HG02852 (cell line): ENCODE results near the gene TTPAL.

Experiments
- ATAC-seq: cut with Tn5 transposase; IDR thresholded peaks from one replicate; pipeline ENCODE4 v1.9.1; 2021; ENCODE audit warnings: mild to moderate bottlenecking, moderate library complexity; ENCODE audit not compliant: unreplicated experiment

TTPAL gene, protein sequence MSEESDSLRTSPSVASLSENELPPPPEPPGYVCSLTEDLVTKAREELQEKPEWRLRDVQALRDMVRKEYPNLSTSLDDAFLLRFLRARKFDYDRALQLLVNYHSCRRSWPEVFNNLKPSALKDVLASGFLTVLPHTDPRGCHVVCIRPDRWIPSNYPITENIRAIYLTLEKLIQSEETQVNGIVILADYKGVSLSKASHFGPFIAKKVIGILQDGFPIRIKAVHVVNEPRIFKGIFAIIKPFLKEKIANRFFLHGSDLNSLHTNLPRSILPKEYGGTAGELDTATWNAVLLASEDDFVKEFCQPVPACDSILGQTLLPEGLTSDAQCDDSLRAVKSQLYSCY

DNA sequence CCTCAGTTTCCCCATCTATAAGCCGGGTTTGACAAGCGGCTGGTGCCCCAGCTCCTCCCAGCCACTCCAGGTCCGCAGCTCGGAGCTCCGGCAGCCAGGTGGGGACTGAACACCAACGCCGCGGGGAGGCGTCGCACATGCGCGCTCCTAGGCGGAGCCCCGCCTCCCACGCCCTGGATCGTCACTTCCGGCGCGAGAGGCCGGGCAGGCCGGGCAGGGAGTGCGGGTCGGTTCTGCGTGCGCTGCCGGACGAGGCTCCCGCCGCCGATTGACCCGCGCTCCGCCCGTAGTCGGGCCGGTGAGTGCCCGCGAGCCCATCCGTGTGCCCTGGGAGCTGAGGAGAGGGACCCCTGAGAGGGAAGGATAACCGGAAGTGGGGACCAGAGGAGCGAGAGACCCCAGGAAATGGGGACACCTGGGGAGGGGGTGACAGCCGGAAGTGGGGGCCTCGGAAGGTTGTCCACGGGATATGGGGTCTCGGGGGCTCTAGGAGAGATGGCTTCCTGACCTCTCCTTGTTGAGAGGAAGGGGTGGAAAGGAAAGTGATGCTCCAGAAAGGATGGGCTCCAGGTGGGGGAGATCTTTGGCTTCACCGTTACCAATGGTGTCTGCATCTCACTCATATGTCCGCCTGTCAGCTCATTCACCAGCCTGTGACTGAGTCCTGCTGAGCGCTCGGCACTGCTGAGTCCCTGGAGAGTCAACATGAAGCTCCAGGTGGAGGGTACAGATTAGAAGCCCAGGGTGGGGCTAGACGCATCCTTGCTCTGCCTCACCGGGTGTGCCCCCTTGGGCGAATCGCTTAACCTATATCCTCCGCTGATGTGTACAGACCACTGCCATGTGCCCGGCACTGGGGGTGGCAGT lies at the start of gene TTPAL:
Gene TTPAL, plus strand, starts transcription at position 181 of the 867 bp plus-strand sequence. CDS start 4,126 bp downstream, outside the sequence.
- ATAC-seq: peak; percentile 94

DNA sequence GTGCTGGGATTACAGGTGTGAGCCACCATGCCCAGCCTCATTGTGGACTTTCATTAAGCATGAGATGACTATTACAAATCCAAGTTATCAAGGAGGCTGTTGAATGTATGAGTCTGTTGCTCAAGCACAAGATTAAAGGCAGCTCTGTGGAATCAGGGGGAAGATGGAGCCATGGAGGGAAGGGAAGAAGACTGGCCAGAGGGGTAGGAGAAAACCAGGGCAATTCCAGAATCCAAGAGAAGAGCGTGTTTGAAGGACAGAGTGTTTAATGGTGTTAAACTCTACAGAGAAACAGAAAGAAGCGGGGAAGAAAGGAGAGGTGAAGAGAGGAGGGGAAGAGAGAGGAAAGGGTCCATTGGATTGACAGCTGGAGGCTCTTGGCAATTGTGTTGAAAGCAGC lies 49.8 kb upstream of the TTPAL start:
- ATAC-seq: no peak

DNA sequence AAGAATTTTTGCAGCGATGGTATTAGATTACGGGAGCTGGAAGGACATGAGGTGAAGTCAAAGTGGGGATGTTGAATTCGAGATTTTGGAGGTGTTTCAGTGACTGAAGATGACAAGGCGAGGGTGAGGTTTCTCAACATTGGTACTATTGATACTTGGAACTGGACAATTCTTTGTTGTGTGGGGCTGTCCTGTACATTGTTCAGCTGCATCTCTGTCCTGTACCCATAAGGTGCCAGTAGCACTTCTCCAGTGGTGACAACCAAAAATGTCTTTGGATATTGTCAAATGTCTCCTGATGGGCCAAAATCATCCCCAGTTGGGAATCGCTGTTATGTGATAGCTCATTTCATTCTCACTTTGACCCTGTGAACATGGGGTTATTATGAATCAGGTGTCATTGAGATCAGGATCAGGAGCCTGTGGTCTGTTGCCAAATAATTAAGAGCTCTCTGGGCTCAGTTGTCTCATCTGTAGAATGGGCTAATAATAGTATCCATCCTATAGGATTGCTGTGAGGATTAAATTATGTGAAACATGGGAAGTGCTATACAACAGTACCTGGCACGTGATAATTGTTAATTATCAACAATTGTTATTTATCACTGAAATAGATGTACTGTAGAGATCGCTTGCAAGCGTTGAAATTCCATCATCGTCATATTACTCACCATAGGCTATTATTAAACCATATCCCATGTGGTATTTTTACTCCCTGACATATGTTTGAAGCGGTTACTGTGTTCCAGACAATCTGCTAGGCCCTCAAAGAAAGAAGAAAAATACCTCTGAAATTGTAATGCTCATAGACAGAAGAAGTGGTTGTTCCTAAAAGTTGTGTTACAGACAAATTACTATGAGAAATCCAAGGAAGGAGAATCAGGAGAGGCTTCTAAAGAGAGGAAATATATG lies 48.5 kb upstream of the TTPAL start:
- no peak for ATAC-seq

DNA sequence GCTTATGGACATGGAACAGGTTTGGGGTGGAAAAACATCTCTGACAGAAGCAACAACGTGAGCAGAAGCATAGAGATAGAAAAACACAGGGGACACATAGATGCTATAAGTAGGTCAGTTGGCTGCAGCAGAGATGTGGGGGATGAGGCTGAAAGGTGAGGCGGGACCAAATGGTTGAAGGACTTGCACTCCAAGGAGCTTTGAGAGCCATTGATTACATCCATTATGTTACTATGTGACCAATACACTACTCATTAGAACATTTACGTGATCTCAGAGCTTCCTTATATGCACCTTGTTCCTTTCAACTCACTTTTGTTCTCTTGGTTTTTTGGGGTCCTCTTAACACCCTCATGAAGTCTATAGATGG lies 47.9 kb upstream of the TTPAL start:
- ATAC-seq: no peak

DNA sequence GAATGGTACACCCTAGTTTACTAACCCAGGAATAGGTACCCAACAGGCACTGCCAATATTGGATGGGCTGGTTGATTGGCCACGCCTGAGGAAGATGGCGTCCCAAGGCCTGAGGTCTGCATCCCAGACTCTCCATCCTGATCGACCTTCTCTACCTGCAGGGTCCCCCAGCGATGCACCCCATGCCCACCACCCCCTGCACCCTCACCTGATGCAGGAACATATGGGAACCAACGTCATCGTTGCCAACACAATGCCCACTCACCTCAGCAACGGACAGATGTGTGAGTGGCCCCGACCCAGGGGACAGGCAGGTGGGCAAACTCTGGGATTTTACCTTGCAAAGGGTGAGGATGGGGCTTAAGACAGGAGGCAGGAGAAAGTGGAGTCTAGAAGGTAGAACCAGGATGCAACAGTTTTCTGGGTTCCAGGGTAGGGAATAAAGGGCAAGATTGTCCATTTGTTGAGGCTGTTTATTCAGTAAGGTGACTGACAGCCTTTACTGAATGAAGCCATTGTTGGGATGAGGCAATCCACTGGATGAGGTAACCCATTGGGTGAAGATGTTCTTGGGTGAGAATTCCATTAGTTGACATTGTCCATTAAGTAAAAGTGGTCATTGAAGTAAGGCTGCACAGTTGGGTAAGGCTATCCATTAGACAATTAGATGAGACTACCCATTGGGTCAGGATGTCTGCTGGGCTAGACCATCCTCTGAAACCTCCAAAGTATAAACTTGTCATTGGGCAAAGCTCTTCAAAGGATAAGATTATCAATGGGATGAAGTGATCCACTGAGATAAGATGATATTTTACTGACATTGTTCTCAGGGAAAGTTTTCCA lies 47.3 kb upstream of the TTPAL start:
- no peak for ATAC-seq

DNA sequence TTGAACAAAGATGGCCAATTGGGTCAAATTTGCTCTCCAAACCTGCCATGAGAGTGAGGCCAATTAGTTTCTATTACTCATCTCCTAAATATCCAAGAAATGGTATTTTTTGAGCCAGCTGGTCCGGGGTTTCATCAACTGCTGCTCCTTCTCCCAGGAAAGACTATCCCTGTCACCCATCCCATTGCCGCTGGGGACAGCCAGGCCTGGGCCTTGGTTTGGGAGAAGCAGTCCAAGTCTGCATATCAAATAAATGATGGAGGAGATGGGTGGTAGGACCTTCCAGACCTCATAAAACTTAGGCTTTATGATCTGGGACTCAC lies 46.7 kb upstream of the TTPAL start:
- ATAC-seq: no peak

DNA sequence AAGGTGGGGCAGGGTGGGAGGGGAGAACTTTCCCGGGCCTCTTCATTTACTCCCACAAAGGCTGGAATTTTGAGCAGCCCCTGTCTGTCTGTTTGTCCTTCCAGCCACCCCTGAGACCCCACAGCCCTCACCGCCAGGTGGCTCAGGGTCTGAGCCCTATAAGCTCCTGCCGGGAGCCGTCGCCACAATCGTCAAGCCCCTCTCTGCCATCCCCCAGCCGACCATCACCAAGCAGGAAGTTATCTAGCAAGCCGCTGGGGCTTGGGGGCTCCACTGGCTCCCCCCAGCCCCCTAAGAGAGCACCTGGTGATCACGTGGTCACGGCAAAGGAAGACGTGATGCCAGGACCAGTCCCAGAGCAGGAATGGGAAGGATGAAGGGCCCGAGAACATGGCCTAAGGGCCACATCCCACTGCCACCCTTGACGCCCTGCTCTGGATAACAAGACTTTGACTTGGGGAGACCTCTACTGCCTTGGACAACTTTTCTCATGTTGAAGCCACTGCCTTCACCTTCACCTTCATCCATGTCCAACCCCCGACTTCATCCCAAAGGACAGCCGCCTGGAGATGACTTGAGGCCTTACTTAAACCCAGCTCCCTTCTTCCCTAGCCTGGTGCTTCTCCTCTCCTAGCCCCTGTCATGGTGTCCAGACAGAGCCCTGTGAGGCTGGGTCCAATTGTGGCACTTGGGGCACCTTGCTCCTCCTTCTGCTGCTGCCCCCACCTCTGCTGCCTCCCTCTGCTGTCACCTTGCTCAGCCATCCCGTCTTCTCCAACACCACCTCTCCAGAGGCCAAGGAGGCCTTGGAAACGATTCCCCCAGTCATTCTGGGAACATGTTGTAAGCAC lies 46.0 kb upstream of the TTPAL start:
- no peak for ATAC-seq

DNA sequence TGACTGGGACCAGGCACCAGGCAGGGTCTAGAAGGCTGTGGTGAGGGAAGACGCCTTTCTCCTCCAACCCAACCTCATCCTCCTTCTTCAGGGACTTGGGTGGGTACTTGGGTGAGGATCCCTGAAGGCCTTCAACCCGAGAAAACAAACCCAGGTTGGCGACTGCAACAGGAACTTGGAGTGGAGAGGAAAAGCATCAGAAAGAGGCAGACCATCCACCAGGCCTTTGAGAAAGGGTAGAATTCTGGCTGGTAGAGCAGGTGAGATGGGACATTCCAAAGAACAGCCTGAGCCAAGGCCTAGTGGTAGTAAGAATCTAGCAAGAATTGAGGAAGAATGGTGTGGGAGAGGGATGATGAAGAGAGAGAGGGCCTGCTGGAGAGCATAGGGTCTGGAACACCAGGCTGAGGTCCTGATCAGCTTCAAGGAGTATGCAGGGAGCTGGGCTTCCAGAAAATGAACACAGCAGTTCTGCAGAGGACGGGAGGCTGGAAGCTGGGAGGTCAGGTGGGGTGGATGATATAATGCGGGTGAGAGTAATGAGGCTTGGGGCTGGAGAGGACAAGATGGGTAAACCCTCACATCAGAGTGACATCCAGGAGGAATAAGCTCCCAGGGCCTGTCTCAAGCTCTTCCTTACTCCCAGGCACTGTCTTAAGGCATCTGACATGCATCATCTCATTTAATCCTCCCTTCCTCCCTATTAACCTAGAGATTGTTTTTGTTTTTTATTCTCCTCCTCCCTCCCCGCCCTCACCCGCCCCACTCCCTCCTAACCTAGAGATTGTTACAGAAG lies 45.2 kb upstream of the TTPAL start:
- ATAC-seq: no peak

DNA sequence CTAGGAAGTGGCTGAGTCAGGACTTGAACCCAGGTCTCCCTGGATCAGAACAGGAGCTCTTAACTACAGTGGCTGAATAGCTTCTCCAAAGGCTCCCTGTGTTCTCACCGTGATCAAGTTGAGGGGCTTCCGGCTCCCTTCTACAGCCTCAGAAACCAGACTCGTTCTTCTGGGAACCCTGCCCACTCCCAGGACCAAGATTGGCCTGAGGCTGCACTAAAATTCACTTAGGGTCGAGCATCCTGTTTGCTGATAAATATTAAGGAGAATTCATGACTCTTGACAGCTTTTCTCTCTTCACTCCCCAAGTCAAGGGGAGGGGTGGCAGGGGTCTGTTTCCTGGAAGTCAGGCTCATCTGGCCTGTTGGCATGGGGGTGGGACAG lies 44.6 kb upstream of the TTPAL start:
- no peak for ATAC-seq

DNA sequence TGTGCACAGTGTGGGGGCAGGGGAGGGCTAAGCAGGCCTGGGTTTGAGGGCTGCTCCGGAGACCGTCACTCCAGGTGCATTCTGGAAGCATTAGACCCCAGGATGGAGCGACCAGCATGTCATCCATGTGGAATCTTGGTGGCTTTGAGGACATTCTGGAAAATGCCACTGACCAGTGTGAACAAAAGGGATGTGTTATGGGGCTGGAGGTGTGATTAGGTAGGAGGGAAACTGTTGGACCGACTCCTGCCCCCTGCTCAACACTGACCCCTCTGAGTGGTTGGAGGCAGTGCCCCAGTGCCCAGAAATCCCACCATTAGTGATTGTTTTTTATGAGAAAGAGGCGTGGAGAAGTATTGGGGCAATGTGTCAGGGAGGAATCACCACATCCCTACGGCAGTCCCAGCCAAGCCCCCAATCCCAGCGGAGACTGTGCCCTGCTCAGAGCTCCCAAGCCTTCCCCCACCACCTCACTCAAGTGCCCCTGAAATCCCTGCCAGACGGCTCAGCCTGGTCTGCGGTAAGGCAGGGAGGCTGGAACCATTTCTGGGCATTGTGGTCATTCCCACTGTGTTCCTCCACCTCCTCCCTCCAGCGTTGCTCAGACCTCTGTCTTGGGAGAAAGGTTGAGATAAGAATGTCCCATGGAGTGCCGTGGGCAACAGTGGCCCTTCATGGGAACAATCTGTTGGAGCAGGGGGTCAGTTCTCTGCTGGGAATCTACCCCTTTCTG lies 44.0 kb upstream of the TTPAL start:
- no peak for ATAC-seq

DNA sequence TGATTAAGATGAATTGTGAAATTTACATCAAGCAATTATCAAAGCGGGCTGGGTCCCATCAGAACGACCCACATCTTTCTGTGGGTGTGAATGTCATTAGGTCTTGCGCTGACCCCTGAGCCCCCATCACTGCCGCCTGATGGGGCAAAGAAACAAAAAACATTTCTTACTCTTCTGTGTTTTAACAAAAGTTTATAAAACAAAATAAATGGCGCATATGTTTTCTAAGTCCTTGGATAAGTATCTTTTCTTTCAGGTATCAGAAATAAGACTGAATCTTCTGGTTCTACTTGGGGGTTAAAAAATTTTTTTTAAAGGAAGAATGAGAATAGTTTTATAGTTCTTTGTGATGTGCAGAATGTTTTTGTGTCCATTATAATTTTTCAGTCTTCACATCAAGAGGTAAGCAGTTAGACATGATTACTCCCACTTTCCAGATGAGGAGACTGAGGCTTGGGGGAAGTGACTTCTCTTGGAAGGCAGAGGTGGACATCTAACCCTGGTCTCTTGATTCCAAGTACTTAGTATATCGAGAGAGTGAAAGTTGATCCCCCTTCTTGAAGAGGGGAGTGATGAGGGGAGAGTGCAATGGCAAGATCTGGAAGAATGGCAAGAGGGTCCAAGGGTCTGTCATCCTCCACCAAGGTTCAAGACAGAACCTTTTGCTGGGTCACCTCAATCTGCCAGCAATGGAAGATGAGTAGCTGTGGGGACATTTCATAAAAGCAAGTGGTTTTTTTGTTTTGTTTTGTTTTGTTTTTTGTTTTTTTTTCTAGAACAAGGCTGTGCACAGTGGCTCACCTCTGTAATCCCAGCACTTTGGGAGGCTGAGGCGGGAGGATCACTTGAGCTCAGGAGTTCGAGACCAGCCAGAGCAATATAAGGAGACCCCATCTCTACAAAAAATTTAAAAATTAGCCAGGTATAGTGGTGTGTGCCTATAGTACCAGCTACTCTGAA lies 42.8 kb upstream of the TTPAL start:
- no peak for ATAC-seq

DNA sequence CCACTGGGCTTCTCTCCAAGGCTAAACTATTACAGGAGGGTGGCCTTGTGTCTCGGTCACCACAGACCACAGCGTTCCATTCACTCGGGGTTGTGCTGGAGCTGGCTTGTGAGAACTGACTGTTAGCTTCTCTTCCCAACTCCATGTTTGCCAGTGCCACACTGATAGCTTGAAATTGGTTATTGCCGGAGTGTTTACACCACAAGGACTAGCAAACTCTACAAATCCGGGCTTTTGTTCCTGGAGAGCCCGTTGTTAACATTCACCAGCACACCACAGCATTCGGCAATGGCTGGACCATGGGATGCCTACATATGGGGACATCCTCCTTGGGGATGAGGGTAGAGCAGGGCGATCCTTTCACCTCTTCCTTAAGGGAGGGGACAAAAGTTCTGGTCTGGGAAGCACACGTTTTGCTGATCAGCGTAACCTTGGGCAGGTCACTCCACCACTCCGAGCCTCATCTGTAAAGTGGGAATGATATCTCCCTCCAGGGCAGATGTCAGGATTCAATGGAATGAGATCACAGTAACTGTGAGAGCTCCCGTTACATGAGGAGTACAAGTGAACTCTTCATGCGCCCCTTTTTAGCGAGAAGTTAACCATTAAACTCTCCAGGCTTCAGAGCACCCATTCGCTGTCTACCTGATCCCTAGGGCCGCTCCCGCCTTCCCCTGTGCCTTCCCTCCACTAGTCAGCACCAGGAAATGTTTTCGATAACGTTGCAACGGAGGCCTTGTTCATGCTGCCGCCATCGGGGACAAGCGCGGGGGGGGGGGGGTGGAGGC lies 41.7 kb upstream of the TTPAL start:
- no peak for ATAC-seq

DNA sequence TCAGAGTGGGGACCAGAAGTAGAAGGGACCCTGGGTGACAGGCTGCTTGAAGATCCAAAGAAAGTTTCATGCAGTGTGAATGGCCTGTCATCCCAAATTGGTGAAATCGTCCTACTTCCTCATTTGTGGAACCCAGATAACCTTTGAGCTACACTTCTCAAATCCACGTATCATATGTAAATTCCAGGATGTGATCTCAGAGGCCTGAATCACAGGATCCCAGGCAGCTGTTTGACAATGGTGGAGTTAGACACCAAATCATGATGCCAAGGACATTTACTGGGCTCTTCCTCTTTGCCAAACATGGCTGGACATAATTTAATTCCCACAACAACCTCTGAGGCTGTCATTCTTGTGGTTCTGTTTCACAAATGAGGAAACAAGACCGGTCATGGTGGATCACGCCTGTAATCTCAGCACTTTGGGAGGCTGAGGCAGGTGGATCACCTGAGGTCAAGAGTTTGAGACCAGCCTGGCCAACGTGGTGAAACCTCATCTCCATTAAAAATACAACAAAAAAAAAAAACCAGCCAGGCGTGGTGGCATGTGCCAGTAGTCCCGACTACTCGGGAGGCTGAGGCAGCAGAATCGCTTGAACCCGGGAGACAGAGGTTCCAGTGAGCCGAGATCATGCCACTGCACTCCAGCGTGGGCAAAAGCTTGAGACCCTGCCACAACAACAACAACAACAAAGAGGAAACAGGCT lies 39.9 kb upstream of the TTPAL start:
- ATAC-seq: no peak

DNA sequence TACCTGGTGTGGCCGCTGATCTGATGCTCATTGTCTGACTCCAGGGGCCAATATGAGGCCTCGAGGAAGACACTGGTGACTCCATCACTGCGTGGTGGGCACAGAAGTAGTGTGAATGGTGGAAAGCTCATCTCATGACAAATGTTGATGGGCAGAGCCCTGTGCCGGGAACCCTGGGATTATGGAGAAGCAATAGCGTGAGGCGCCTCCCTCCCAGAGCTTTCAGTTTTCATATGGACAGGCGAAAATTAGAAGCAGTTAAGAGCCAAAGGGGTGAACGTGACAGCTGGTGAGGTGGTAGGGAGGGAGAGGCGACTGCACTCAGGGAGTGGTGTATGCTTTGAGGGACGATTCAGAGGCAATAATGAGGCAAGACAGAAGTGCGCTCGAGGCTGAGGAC lies 39.3 kb upstream of the TTPAL start:
- ATAC-seq: no peak

DNA sequence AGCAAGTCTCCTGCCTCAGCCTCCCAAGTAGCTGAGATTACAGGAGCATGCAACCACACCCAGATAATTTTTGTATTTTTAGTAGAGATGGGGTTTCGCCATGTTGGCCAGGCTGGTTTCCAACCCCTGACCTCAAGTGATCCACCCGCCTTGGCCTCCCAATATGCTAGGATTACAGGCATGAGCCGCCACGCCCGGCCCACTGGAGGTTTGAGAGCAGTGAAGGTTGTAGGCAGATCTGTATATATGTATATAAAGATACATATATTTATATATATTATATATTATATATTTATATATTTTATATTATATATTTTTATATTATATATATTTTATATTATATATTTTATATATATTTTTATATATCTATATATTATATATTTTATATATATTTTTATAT lies 38.2 kb upstream of the TTPAL start:
- ATAC-seq: no peak

DNA sequence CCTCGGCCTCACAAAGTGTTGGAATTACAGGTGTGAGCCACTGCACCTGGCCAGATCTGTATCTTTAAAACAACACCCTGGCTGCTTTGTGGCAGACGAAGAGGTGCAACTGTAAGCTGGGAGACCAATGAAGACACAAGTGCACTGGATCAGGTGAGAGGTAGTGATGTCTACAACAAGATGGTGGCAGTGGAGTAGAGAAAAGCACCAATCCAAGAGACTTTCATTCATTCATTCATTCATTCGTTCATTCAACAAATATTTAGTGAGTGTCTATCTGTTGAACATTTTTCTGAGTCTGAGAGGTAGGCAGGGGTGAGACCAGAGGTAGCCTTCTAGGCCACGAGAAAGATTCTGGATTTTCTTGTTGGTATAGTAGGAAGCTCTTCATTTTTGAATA lies 36.9 kb upstream of the TTPAL start:
- no peak for ATAC-seq
